SU-DHL-6 (cell line): Measurements from ENCODE around the gene NUP85.

Source experiments
- CTCF ChIP-seq: fragments of 200-600 bp; sonication (generic); IDR thresholded peaks from one replicate; pipeline ENCODE4 v1.5.1; 2017; ENCODE audit warnings: antibody characterized with exemption, mild to moderate bottlenecking, low read length, moderate library complexity; ENCODE audit not compliant: insufficient read depth, poor library complexity, severe bottlenecking
- EZH2phosphoT487 ChIP-seq: fragments of 200-600 bp; sonication (generic), shearing (Covaris generic); conservative IDR thresholded peaks from 2 replicates; pipeline ENCODE4 v1.6.1; 2018; ENCODE audit warnings: mild to moderate bottlenecking, antibody characterized with exemption, low read length, moderate library complexity, mixed read lengths

GRCh38 chr17:75249564-75249963 lies 44.1 kb downstream of the NUP85 start:
- TF ChIP-seq CTCF, result no peak
- TF ChIP-seq EZH2phosphoT487, result no peak
